Left ventricle myocardium inferior (tissue), 1 donor: Measurements from ENCODE around the gene MOV10. TPM values are rescaled to one million over a fixed set of nuclear protein-coding genes. Genes with fewer than 3 reads are reported as not detected.
A peak's percentile ranks its signal among the peaks of the same experiment; 100 is the strongest.

Source experiments
- DNase-seq: peaks from one replicate; pipeline ENCODE4 v3.0.0-alpha.2; 2020
- H3K27ac ChIP-seq: fragments of 200-600 bp; replicated peaks from 2 replicates; pipeline ENCODE4 v1.8.0; 2021
- H3K27me3 ChIP-seq: fragments of 200-600 bp; 2 replicates; pipeline ENCODE4 v1.8.0; 2021; ENCODE audit warnings: low read depth
- H3K36me3 ChIP-seq: fragments of 200-600 bp; 2 replicates; pipeline ENCODE4 v1.8.0; 2021
- H3K4me1 ChIP-seq: fragments of 200-600 bp; 2 replicates; pipeline ENCODE4 v1.8.0; 2021
- H3K4me3 ChIP-seq: fragments of 200-600 bp; 2 replicates; pipeline ENCODE4 v1.8.0; 2021; ENCODE audit warnings: mild to moderate bottlenecking, moderate library complexity
- H3K9me3 ChIP-seq: fragments of 200-600 bp; replicated peaks from 2 replicates; pipeline ENCODE4 v1.8.0; 2021
- intact Hi-C: fragments of 100-400 bp; cut with micrococcal nuclease; formaldehyde crosslinking; loops from one replicate; pipeline ENCODE4 v1.11.0; 2022
- long read RNA-seq: library from polyadenylated mRNA; unstranded; transcript quantifications from one replicate; pipeline ENCODE4 v2.0.0, GENCODE V29; 2021
- total RNA-seq: library from RNA; stranded (reverse); fragmentation: NEBNext Ultra II Directional; extraction: Animal tissue kit (Norgen Biotek cat#: 25700); gene quantifications from one replicate; pipeline ENCODE4 v1.2.1, GENCODE V29; 2021
- TF ChIP-seq, protein P1 (sequence below): fragments of 200-600 bp; IDR thresholded peaks from 2 replicates; pipeline ENCODE4 v1.8.0; 2021; ENCODE audit warnings: antibody characterized with exemption, mild to moderate bottlenecking, borderline replicate concordance
- donor health status: DM: no; HTN: yes; CAD: no; lungs with severe emphysema.

Gene MOV10, protein sequence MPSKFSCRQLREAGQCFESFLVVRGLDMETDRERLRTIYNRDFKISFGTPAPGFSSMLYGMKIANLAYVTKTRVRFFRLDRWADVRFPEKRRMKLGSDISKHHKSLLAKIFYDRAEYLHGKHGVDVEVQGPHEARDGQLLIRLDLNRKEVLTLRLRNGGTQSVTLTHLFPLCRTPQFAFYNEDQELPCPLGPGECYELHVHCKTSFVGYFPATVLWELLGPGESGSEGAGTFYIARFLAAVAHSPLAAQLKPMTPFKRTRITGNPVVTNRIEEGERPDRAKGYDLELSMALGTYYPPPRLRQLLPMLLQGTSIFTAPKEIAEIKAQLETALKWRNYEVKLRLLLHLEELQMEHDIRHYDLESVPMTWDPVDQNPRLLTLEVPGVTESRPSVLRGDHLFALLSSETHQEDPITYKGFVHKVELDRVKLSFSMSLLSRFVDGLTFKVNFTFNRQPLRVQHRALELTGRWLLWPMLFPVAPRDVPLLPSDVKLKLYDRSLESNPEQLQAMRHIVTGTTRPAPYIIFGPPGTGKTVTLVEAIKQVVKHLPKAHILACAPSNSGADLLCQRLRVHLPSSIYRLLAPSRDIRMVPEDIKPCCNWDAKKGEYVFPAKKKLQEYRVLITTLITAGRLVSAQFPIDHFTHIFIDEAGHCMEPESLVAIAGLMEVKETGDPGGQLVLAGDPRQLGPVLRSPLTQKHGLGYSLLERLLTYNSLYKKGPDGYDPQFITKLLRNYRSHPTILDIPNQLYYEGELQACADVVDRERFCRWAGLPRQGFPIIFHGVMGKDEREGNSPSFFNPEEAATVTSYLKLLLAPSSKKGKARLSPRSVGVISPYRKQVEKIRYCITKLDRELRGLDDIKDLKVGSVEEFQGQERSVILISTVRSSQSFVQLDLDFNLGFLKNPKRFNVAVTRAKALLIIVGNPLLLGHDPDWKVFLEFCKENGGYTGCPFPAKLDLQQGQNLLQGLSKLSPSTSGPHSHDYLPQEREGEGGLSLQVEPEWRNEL
- 12.7 TPM for total RNA-seq
- long read RNA-seq, partial matches to known transcripts, result 4 of 20 reads
- long read RNA-seq, other reads (novel, unspliced or antisense), result 8 of 20 reads

DNA sequence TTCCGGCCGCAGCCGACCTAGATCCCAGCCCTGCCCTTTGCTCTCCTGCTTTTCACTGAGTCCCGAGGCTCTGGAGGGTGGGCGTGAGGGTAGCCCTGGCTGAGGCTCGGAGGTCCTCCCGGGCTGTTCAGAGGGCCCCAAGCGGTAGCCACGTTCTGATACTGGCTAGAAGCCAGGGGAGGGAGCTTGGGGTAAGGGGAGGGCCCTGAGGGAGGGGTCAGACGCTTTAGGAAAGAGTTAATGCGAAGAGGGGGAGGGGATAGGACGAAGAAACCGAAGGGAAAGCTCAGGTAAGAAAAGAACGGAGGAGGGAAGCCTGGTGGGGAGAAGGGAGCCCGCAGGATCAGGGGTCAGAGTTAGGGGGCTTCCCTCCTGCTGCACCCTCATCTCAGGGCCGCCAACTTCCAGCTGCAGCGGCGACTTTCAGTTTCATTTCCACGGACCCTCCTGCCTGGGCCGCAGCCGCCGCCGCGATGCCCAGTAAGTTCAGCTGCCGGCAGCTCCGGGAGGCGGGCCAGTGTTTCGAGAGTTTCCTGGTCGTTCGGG, at the start of gene MOV10:
MOV10 (plus strand) TSS at position 220 of the 546 bp plus-strand sequence; CDS start at position 474, 254 bp downstream.
- TF ChIP-seq, protein P1, sequence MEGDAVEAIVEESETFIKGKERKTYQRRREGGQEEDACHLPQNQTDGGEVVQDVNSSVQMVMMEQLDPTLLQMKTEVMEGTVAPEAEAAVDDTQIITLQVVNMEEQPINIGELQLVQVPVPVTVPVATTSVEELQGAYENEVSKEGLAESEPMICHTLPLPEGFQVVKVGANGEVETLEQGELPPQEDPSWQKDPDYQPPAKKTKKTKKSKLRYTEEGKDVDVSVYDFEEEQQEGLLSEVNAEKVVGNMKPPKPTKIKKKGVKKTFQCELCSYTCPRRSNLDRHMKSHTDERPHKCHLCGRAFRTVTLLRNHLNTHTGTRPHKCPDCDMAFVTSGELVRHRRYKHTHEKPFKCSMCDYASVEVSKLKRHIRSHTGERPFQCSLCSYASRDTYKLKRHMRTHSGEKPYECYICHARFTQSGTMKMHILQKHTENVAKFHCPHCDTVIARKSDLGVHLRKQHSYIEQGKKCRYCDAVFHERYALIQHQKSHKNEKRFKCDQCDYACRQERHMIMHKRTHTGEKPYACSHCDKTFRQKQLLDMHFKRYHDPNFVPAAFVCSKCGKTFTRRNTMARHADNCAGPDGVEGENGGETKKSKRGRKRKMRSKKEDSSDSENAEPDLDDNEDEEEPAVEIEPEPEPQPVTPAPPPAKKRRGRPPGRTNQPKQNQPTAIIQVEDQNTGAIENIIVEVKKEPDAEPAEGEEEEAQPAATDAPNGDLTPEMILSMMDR, result no peak
- Histone ChIP-seq H3K4me3 (peak within 1 kb of the TSS; percentile 93), H3K36me3 (peaks cover 25% of the 10 kb centered on the region), H3K27me3 (no peaks in the 10 kb centered on the region), H3K27ac (peak within 1 kb of the TSS; percentile 91), H3K4me1 (peaks cover 43% of the 10 kb centered on the region), H3K9me3 (no peaks in the 10 kb centered on the region)
- intact Hi-C loops, result loop anchor here (10.0 kb wide), 1 partner anchor 280 kb away; the partner anchor contains the start of gene CTTNBP2NL
- DNase-seq, result peak; percentile 81

DNA sequence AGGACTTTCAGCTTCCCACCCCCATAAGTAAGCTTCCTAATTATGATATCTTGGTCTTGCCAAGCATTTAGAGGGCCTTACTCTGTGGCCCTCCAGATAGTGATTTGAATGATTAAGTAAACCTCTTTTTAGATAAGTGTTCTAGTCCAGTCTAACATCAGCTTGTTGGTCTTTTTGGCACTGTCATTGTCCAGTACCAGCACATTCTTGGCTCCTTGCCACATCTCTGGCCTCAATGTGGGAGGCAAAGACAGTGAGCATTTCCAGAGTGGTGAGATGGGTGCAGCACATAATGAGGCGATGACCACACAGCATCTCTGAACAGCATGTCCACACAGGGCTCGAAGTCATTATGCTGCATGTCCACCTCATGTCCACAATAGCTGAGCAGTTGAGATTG, 48.8 kb upstream of the MOV10 start:
- Histone ChIP-seq H3K36me3 (no peaks in the 10 kb centered on the region), H3K4me1 (peaks cover 88% of the 10 kb centered on the region), H3K9me3 (no peaks in the 10 kb centered on the region), H3K27me3 (no peaks in the 10 kb centered on the region), H3K4me3 (no peak overlapping the region), H3K27ac (no peak overlapping the region)
- intact Hi-C loops, result no loop called here
- DNase-seq, result no peak
- TF ChIP-seq, protein P1, result no peak

DNA sequence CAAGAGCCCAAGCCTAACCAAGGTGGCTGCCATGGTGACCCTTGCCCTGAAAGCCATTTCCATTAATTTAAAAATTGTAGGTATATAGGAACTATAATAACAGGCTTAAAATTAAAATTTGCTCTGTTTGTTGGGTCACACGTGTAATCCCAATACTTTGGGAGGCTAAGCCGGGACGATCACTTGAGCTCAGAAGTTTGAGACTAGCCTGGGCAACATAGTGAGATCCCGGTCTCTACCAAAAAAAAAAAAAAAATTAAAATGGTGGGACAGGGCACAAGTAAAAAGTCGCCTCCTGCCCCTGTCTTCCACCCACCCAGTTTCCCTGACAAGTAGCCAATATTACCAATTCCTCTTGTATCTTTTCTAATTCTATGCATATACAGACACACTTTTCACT, 48.3 kb upstream of the MOV10 start:
- TF ChIP-seq, protein P1, result no peak
- Histone ChIP-seq H3K4me1 (peaks cover 88% of the 10 kb centered on the region), H3K4me3 (no peak overlapping the region), H3K27ac (no peak overlapping the region), H3K36me3 (no peaks in the 10 kb centered on the region), H3K9me3 (no peaks in the 10 kb centered on the region), H3K27me3 (no peaks in the 10 kb centered on the region)
- intact Hi-C loops, result no loop called here
- no peak for DNase-seq

DNA sequence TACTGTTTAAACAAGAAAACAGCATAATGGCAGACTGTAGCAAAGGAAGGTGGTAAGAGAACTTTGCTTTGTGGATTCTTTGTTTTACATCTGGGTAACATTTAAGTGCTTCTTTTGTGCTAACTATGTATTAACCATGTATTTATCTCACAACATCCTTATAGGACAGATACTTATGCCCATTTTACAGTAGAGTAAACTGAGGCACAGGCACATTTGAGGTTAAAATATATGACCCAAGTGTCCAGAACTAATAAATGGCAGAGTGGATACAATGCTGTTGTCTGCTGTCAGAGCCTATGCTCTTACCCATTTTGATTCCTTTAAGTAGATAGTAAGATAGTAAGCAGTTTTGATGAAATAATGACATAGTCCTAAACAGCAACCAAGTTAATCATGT, 47.6 kb upstream of the MOV10 start:
- Histone ChIP-seq H3K27ac (no peak overlapping the region), H3K4me3 (no peak overlapping the region), H3K9me3 (no peaks in the 10 kb centered on the region), H3K27me3 (no peaks in the 10 kb centered on the region), H3K4me1 (peaks cover 88% of the 10 kb centered on the region), H3K36me3 (no peaks in the 10 kb centered on the region)
- intact Hi-C loops, result no loop called here
- no peak for DNase-seq
- TF ChIP-seq, protein P1, result no peak

DNA sequence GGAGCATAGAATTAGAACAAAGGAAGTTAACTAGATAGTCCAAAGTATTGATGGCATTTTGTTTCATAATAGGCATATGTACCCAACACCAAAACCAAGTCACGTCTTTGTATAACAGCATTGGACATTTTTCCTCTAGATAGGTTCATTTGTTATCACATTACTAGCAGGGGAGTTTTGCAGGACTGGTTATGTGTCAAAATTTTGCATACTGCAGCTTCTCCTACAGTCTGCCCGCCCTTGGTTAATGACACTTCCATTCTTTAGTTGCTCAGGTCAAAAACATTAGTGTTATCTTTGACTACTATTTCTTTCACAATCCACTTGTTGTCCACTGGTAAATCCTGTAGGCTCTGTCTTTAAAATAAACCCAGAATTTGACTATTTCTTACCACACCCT, 45.9 kb upstream of the MOV10 start:
- no peak overlapping the region for H3K4me3 ChIP-seq
- no peak for DNase-seq
- no peaks in the 10 kb centered on the region for H3K9me3 ChIP-seq
- H3K27ac ChIP-seq, result no peak overlapping the region
- H3K27me3 ChIP-seq, result no peaks in the 10 kb centered on the region
- peaks cover 82% of the 10 kb centered on the region for H3K4me1 ChIP-seq
- TF ChIP-seq, protein P1, result no peak
- intact Hi-C loops, result no loop called here
- no peaks in the 10 kb centered on the region for H3K36me3 ChIP-seq
